Transverse colon (tissue), 4 donors: ENCODE measurements around the gene EPHA4.

Experiments
- EP300 ChIP-seq: sonication (generic); formaldehyde crosslinking; IDR thresholded peaks from one replicate; pipeline ENCODE4 v1.6.1; 2017; ENCODE audit warnings: antibody characterized with exemption, low read depth
- POLR2A ChIP-seq: fragments of 450-650 bp; IDR thresholded peaks from one replicate; pipeline ENCODE4 v1.6.1; 2016; ENCODE audit warnings: antibody characterized with exemption, mild to moderate bottlenecking, moderate library complexity
- POLR2AphosphoS5 ChIP-seq, 3 donors: sonication (generic); formaldehyde crosslinking; IDR thresholded peaks; one replicate each; pipeline ENCODE4 v1.6.1; 2016; ENCODE audit warnings: antibody characterized with exemption in 3 of 3
- TF ChIP-seq, protein P1 (sequence below), 5 experiments: fragments of 200-600 bp in 3 of 5; fragments of 450-650 bp in 2 of 5; sonication (generic) in 3 of 5; IDR thresholded peaks; 1 replicate in 2 of 5; 2 replicates in 3 of 5; pipeline ENCODE4 v1.5.1; 2016 to 2017; ENCODE audit warnings: antibody characterized with exemption in 5 of 5, inconsistent platforms in 3 of 5, mild to moderate bottlenecking in 2 of 5, moderate library complexity in 1 of 5

- TF ChIP-seq, protein P1, sequence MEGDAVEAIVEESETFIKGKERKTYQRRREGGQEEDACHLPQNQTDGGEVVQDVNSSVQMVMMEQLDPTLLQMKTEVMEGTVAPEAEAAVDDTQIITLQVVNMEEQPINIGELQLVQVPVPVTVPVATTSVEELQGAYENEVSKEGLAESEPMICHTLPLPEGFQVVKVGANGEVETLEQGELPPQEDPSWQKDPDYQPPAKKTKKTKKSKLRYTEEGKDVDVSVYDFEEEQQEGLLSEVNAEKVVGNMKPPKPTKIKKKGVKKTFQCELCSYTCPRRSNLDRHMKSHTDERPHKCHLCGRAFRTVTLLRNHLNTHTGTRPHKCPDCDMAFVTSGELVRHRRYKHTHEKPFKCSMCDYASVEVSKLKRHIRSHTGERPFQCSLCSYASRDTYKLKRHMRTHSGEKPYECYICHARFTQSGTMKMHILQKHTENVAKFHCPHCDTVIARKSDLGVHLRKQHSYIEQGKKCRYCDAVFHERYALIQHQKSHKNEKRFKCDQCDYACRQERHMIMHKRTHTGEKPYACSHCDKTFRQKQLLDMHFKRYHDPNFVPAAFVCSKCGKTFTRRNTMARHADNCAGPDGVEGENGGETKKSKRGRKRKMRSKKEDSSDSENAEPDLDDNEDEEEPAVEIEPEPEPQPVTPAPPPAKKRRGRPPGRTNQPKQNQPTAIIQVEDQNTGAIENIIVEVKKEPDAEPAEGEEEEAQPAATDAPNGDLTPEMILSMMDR (IDR thresholded peaks at IDR 0.05): no peak
- TF ChIP-seq POLR2A: no peak
- no peak for TF ChIP-seq POLR2AphosphoS5 (IDR thresholded peaks at IDR 0.05)
- TF ChIP-seq EP300: no peak
Measured at GRCh38 chr2:221372907-221373306, 199.2 kb downstream of the EPHA4 start.
